Naive thymus-derived CD4-positive, alpha-beta T cell (primary cell): ENCODE results near the gene GRK7. TPM values are rescaled to one million over a fixed set of nuclear protein-coding genes. Genes with fewer than 3 reads are reported as not detected.

ENCODE experiments used
- ATAC-seq: fragments of 150-1000 bp; cut with Tn5 transposase; 2 replicates; pipeline ENCODE4 v1.10.0; 2021; ENCODE audit warnings: mild to moderate bottlenecking, moderate library complexity
- CTCF ChIA-PET: fragments of 350-600 bp; sonication (Branson Sonifier 250); formaldehyde crosslinking; loops from one replicate; lab custom pipeline; 2021; ENCODE audit warnings: antibody characterized with exemption; lab: Charles Lee
- POLR2A ChIA-PET: fragments of 350-600 bp; sonication (Branson Sonifier 250); formaldehyde crosslinking; loops from one replicate; lab custom pipeline; 2021; ENCODE audit warnings: antibody characterized with exemption, inconsistent platforms; lab: Charles Lee
- DNase-seq, 9 donors: peaks; one replicate each; pipeline versions ENCODE4 v3.0.0 to v3.0.0-alpha.2; 2020 to 2022; ENCODE audit warnings: mixed read lengths in 1 of 9
- H3K27ac ChIP-seq: one replicate; pipeline ENCODE4 v1.7.0; 2013; ENCODE audit warnings: mild to moderate bottlenecking, low read depth, low read length, moderate library complexity
- H3K27me3 ChIP-seq, 2 donors: one replicate each; pipeline ENCODE4 v1.7.0; 2013; ENCODE audit warnings: low read length in 2 of 2, mild to moderate bottlenecking in 2 of 2, moderate library complexity in 2 of 2; ENCODE audit not compliant: control insufficient read depth in 2 of 2, insufficient read depth in 2 of 2
- H3K36me3 ChIP-seq, 3 experiments: 1 replicate in 2 of 3; 2 replicates in 1 of 3; pipeline ENCODE4 v1.7.0; 2013; ENCODE audit warnings: low read length in 3 of 3, mild to moderate bottlenecking in 3 of 3, moderate library complexity in 1 of 3; ENCODE audit not compliant: insufficient read depth in 3 of 3, control insufficient read depth in 2 of 3
- H3K4me1 ChIP-seq, 2 donors: one replicate each; pipeline ENCODE4 v1.7.0; 2013; ENCODE audit warnings: low read length in 2 of 2, mild to moderate bottlenecking in 2 of 2, moderate library complexity in 1 of 2; ENCODE audit not compliant: control insufficient read depth in 2 of 2, insufficient read depth in 2 of 2
- H3K4me3 ChIP-seq: 2 replicates; pipeline ENCODE4 v1.7.0; 2013; ENCODE audit warnings: mild to moderate bottlenecking, low read length
- H3K9me3 ChIP-seq, 3 experiments: 1 replicate in 2 of 3; 2 replicates in 1 of 3; pipeline ENCODE4 v1.7.0; 2013; ENCODE audit warnings: low read length in 3 of 3; ENCODE audit not compliant: control insufficient read depth in 2 of 3
- H3K27ac Mint-ChIP-seq, 9 donors: one replicate each; pipeline ENCODE4 v1.8.0; 2020 to 2022; ENCODE audit warnings: mixed read lengths in 9 of 9, mild to moderate bottlenecking in 8 of 9, moderate library complexity in 5 of 9, inconsistent platforms in 2 of 9
- H3K27me3 Mint-ChIP-seq, 5 donors: one replicate each; pipeline ENCODE4 v1.8.0; 2021 to 2022; ENCODE audit warnings: mixed read lengths in 5 of 5, mild to moderate bottlenecking in 1 of 5
- H3K36me3 Mint-ChIP-seq, 5 donors: one replicate each; pipeline ENCODE4 v1.8.0; 2020 to 2022; ENCODE audit warnings: mixed read lengths in 5 of 5, mild to moderate bottlenecking in 3 of 5, inconsistent platforms in 1 of 5
- H3K4me1 Mint-ChIP-seq, 7 donors: one replicate each; pipeline ENCODE4 v1.8.0; 2020 to 2022; ENCODE audit warnings: mixed read lengths in 7 of 7, mild to moderate bottlenecking in 3 of 7, inconsistent platforms in 1 of 7
- H3K4me3 Mint-ChIP-seq, 10 donors: one replicate each; pipeline ENCODE4 v1.8.0; 2020 to 2022; ENCODE audit warnings: mild to moderate bottlenecking in 10 of 10, mixed read lengths in 10 of 10, moderate library complexity in 6 of 10, inconsistent platforms in 2 of 10
- H3K9me3 Mint-ChIP-seq, 11 donors: one replicate each; pipeline ENCODE4 v1.8.0; 2020 to 2022; ENCODE audit warnings: mixed read lengths in 11 of 11, mild to moderate bottlenecking in 4 of 11, inconsistent platforms in 1 of 11, moderate library complexity in 1 of 11
- intact Hi-C, 2 donors: fragments of 100-400 bp; cut with micrococcal nuclease; formaldehyde crosslinking; loops; one replicate each; pipeline ENCODE4 v1.15.1; 2023
- polyA plus RNA-seq, 2 donors: library from polyadenylated mRNA; unstranded; fragments of 300-500 nt; fragmentation: Illumina TruSeq; gene quantifications; one replicate each; pipeline ENCODE4 v1.2.3, GENCODE V29; 2021
- total RNA-seq, 6 experiments: library from RNA in 5 of 6; stranded (reverse) in 5 of 6; gene quantifications; 1 replicate in 5 of 6; 2 replicates in 1 of 6; pipeline ENCODE4 v1.2.3 and lab custom pipeline; 2021 to 2026

Gene GRK7
- total and polyA plus RNA-seq, 7 experiments from 2014 or later = 0.13 to 0.27 (median 0.15) TPM; not detected in 2

- H3K36me3 Mint-ChIP-seq = peaks cover 0 to 4% (median 3%) of the 10 kb centered on the region in 5 donors
- Histone ChIP-seq H3K4me1 (peaks cover 20 to 25% of the 10 kb centered on the region in 2 donors), H3K4me3 (no peak overlapping the region), H3K36me3 (peaks cover 0 to 7% (median 0%) of the 10 kb centered on the region in 3 experiments), H3K9me3 (no peaks in the 10 kb centered on the region), H3K27me3 (no peaks in the 10 kb centered on the region), H3K27ac (peak overlapping the region; percentile 79)
- peaks cover 21 to 36% (median 34%) of the 10 kb centered on the region in 7 donors for H3K4me1 Mint-ChIP-seq
- no peak for DNase-seq
- no peak for ATAC-seq
- H3K9me3 Mint-ChIP-seq = no peaks in the 10 kb centered on the region
- H3K4me3 Mint-ChIP-seq = no peak overlapping the region
- intact Hi-C loops = loop anchor here (5.0 to 10.0 kb wide), 6 partner anchors 50 to 838 kb away; partner anchors contain the start of genes ATR (in 1 of the 2), RASA2 (in 1 of the 2) and SLC25A36 (in 1 of the 2)
- ChIA-PET CTCF (interaction anchor here (0.8 to 4.5 kb wide), 3 partner anchors 28 to 177 kb away, joined by 3 to 39 read pairs (median 14); partner anchors contain the start of gene ATP1B3), POLR2A (interaction anchor here (0.5 to 1.1 kb wide), 3 partner anchors 133 to 710 kb away, joined by 3 to 6 read pairs (median 4); partner anchors contain the start of gene XRN1)
- H3K27me3 Mint-ChIP-seq = peaks cover 0 to 7% (median 0%) of the 10 kb centered on the region in 5 donors
- peak overlapping the region in 8 of 9 donors; percentile 5 to 98 (median 84) for H3K27ac Mint-ChIP-seq
Observed at GRCh38 chr3:141737093-141737492, 26.1 kb upstream of the GRK7 start.

GRCh38 chr3:141737678-141738021 lies 25.6 kb upstream of the GRK7 start:
- ChIA-PET CTCF (interaction anchor here (0.8 to 4.5 kb wide), 5 partner anchors 28 to 277 kb away, joined by 3 to 39 read pairs (median 4); partner anchors contain the start of gene ATP1B3), POLR2A (interaction anchor here (0.9 to 4.3 kb wide), 7 partner anchors 60 to 841 kb away, joined by 3 to 49 read pairs (median 9); partner anchors contain the start of genes ATP1B3, ATR and XRN1)
- H3K9me3 ChIP-seq = no peaks in the 10 kb centered on the region
- intact Hi-C loops = loop anchor here (1.0 to 10.0 kb wide), 30 partner anchors 50 to 1264 kb away; partner anchors contain the start of genes GK5 (in 2 of the 2), PXYLP1 (in 2 of the 2), RASA2 (in 2 of the 2) and SLC25A36 (in 2 of the 2)
- peaks cover 20 to 25% of the 10 kb centered on the region in 2 donors for H3K4me1 ChIP-seq
- Mint-ChIP-seq H3K36me3 (peaks cover 0 to 4% (median 3%) of the 10 kb centered on the region in 5 donors), H3K9me3 (no peaks in the 10 kb centered on the region), H3K4me1 (peaks cover 21 to 41% (median 38%) of the 10 kb centered on the region in 7 donors), H3K4me3 (peak overlapping the region; percentile 92 to 100 (median 98)), H3K27me3 (peaks cover 0 to 7% (median 0%) of the 10 kb centered on the region in 5 donors), H3K27ac (peak overlapping the region; percentile 85 to 99 (median 96))
- H3K27me3 ChIP-seq = no peaks in the 10 kb centered on the region
- peak overlapping the region; percentile 53 for H3K4me3 ChIP-seq
- peak overlapping the region; percentile 79 for H3K27ac ChIP-seq
- ATAC-seq (no peak), DNase-seq (no peak)
- H3K36me3 ChIP-seq = peaks cover 0 to 7% (median 0%) of the 10 kb centered on the region in 3 experiments

- peak within 1 kb of the TSS; percentile 94 for H3K4me3 ChIP-seq
- Mint-ChIP-seq H3K27me3 (peaks cover 0 to 5% (median 0%) of the 10 kb centered on the region in 5 donors), H3K4me1 (peaks cover 21 to 47% (median 44%) of the 10 kb centered on the region in 7 donors), H3K4me3 (peak within 1 kb of the TSS; percentile 92 to 100 (median 98)), H3K36me3 (peaks cover 0 to 4% (median 3%) of the 10 kb centered on the region in 5 donors), H3K9me3 (no peaks in the 10 kb centered on the region), H3K27ac (peak within 1 kb of the TSS; percentile 92 to 99 (median 98))
- ATAC-seq (peak; percentile 96), DNase-seq (peak; percentile 95 to 98 (median 98))
- peak within 1 kb of the TSS; percentile 95 for H3K27ac ChIP-seq
- H3K9me3 ChIP-seq = no peaks in the 10 kb centered on the region
- ChIA-PET POLR2A (interaction anchor here (0.6 to 4.3 kb wide), 12 partner anchors 14 to 840 kb away, joined by 3 to 49 read pairs (median 3); partner anchors contain the start of genes ATP1B3 and ATR), CTCF (interaction anchor here (0.6 to 4.5 kb wide), 14 partner anchors 58 to 494 kb away, joined by 3 to 39 read pairs (median 4); partner anchors contain the start of gene ATP1B3)
- no peaks in the 10 kb centered on the region for H3K27me3 ChIP-seq
- peaks cover 20 to 25% of the 10 kb centered on the region in 2 donors for H3K4me1 ChIP-seq
- peaks cover 0 to 7% (median 4%) of the 10 kb centered on the region in 3 experiments for H3K36me3 ChIP-seq
- intact Hi-C loops = loop anchor here (1.0 to 10.0 kb wide), 30 partner anchors 51 to 1263 kb away; partner anchors contain the start of genes GK5 (in 2 of the 2), PXYLP1 (in 2 of the 2), RASA2 (in 2 of the 2) and SLC25A36 (in 2 of the 2)
Observed at GRCh38 chr3:141738022-141738890, 25.0 kb upstream of the GRK7 start, which contains the start of gene RNF7. TSS of gene RNF7 (plus strand) at chr3:141738298. CDS start at chr3:141738342, 44 bp downstream.

GRCh38 chr3:141738891-141739363 lies 24.3 kb upstream of the GRK7 start:
- Histone ChIP-seq H3K9me3 (no peaks in the 10 kb centered on the region), H3K4me1 (peaks cover 20 to 27% of the 10 kb centered on the region in 2 donors), H3K27ac (peak overlapping the region; percentile 95), H3K36me3 (peaks cover 0 to 7% (median 6%) of the 10 kb centered on the region in 3 experiments), H3K4me3 (peak overlapping the region; percentile 94), H3K27me3 (no peaks in the 10 kb centered on the region)
- CTCF ChIA-PET = interaction anchor here (0.6 to 4.5 kb wide), 16 partner anchors 57 to 495 kb away, joined by 3 to 39 read pairs (median 4); partner anchors contain the start of gene ATP1B3
- POLR2A ChIA-PET = interaction anchor here (0.6 to 4.3 kb wide), 13 partner anchors 14 to 840 kb away, joined by 3 to 49 read pairs (median 3); partner anchors contain the start of genes ATP1B3 and ATR
- intact Hi-C loops = loop anchor here (1.0 to 10.0 kb wide), 30 partner anchors 52 to 1262 kb away; partner anchors contain the start of genes GK5 (in 2 of the 2), PXYLP1 (in 2 of the 2), RASA2 (in 2 of the 2) and SLC25A36 (in 2 of the 2)
- Mint-ChIP-seq H3K4me3 (peak overlapping the region; percentile 92 to 100 (median 98)), H3K27ac (peak overlapping the region; percentile 92 to 99 (median 98)), H3K27me3 (peaks cover 0 to under 1% (median 0%) of the 10 kb centered on the region in 5 donors), H3K36me3 (peaks cover 0 to 4% (median 3%) of the 10 kb centered on the region in 5 donors), H3K9me3 (no peaks in the 10 kb centered on the region), H3K4me1 (peaks cover 22 to 51% (median 48%) of the 10 kb centered on the region in 7 donors)
- DNase-seq (peak in 7 of 9 donors; percentile 28 to 42 (median 32)), ATAC-seq (no peak)

- Mint-ChIP-seq H3K27me3 (no peaks in the 10 kb centered on the region), H3K4me1 (peaks cover 30 to 59% (median 56%) of the 10 kb centered on the region in 7 donors), H3K27ac (peak overlapping the region in 6 of 9 donors; percentile 2 to 99 (median 95)), H3K4me3 (peak overlapping the region; percentile 92 to 100 (median 98)), H3K9me3 (no peaks in the 10 kb centered on the region), H3K36me3 (peaks cover 0 to 7% (median 4%) of the 10 kb centered on the region in 5 donors)
- Histone ChIP-seq H3K4me3 (peak overlapping the region; percentile 94), H3K4me1 (peaks cover 20 to 31% of the 10 kb centered on the region in 2 donors), H3K27me3 (no peaks in the 10 kb centered on the region), H3K36me3 (peaks cover 6 to 7% (median 6%) of the 10 kb centered on the region in 3 experiments), H3K9me3 (no peaks in the 10 kb centered on the region), H3K27ac (peak overlapping the region; percentile 95)
- DNase-seq = no peak
- no peak for ATAC-seq
- intact Hi-C loops = loop anchor here (2.0 to 10.0 kb wide), 15 partner anchors 52 to 985 kb away; partner anchors contain the start of genes RASA2 (in 2 of the 2), SLC25A36 (in 2 of the 2), ATR (in 1 of the 2) and GK5 (in 1 of the 2)
- POLR2A ChIA-PET = interaction anchor here (1.0 to 4.3 kb wide), 6 partner anchors 13 to 174 kb away, joined by 3 to 49 read pairs (median 8); partner anchors contain the start of gene ATP1B3
- CTCF ChIA-PET = interaction anchor here (0.6 to 4.5 kb wide), 5 partner anchors 57 to 280 kb away, joined by 3 to 39 read pairs (median 5); partner anchors contain the start of gene ATP1B3
Observed at GRCh38 chr3:141739731-141740130, 23.5 kb upstream of the GRK7 start.
